Measurements from ENCODE around the gene EN1.
A peak's percentile ranks its signal among the peaks of the same experiment; 100 is the strongest.

The EN1 gene

GRCh38 chr2:118864207-118864606 is 16.8 kb upstream of the EN1 start:
- Histone ChIP-seq H3K79me1 (ENCODE audit: low read length) (no peaks in the 10 kb centered on the region), H2AK5ac (ENCODE audit: low read length) (no peak overlapping the region), H3K79me2 (ENCODE audit: control insufficient read depth, insufficient read depth, low read length) (no peaks in the 10 kb centered on the region), H2BK15ac (replicated peaks; ENCODE audit: low read depth) (no peak overlapping the region), H2BK120ac (ENCODE audit: low read depth, low read length) (no peak overlapping the region), H3K4ac (ENCODE audit: low read depth, low read length) (no peak overlapping the region), H3K18ac (ENCODE audit: low read length) (no peak overlapping the region), H3K9ac (ENCODE audit: low read length) (no peak overlapping the region), H4K5ac (ENCODE audit: low read length) (no peak overlapping the region), H3K4me3 (ENCODE audit: low read length) (no peak overlapping the region), H3K4me2 (ENCODE audit: low read length) (no peak overlapping the region), H3K4me1 (ENCODE audit: control insufficient read depth, low read depth, low read length) (no peaks in the 10 kb centered on the region), H3K27me3 (ENCODE audit: insufficient read depth, low read length, poor library complexity) (peaks cover 15% of the 10 kb centered on the region), H3K56ac (ENCODE audit: low read length) (no peak overlapping the region), H3K36me3 (ENCODE audit: control insufficient read depth, insufficient read depth, low read length) (no peaks in the 10 kb centered on the region), H3K27ac (ENCODE audit: low read depth, low read length) (no peak overlapping the region), H4K8ac (ENCODE audit: low read depth, low read length) (no peak overlapping the region), H3K23ac (ENCODE audit: low read length) (no peak overlapping the region), H2BK5ac (ENCODE audit: low read length) (no peak overlapping the region)
- WGBS (ENCODE audit: extremely low coverage, insufficient coverage, low lambda C conversion rate) = no CpG with 5 or more reads among the region's 13 CpGs
- no peak for DNase-seq

DNA sequence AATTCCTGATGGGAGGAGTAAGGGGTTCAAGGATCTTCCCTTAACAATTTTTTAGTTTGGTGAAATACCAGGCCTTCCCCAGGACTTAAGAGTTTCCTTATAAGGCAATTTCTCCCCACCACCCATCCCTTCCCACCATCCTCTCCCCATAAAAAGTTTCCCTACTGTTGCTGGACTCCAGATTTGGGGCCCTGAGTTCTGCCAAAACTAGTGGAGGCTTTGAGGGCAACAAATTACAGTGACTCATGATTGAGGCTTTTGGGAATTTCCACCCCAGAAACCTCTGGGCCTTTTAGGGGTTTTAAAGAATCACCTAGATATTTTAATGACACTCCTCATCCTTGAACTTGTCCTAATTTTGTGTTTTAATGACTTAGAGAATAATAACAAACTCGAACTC is 14.3 kb upstream of the EN1 start:
- Histone ChIP-seq H3K36me3 (ENCODE audit: control insufficient read depth, insufficient read depth, low read length) (no peaks in the 10 kb centered on the region), H2BK5ac (ENCODE audit: low read length) (no peak overlapping the region), H4K8ac (ENCODE audit: low read depth, low read length) (no peak overlapping the region), H3K79me1 (ENCODE audit: low read length) (no peaks in the 10 kb centered on the region), H3K9ac (ENCODE audit: low read length) (no peak overlapping the region), H3K4me1 (ENCODE audit: control insufficient read depth, low read depth, low read length) (no peaks in the 10 kb centered on the region), H3K4me2 (ENCODE audit: low read length) (no peak overlapping the region), H4K5ac (ENCODE audit: low read length) (no peak overlapping the region), H3K4ac (ENCODE audit: low read depth, low read length) (no peak overlapping the region), H3K27me3 (ENCODE audit: insufficient read depth, low read length, poor library complexity) (peaks cover 40% of the 10 kb centered on the region), H3K79me2 (ENCODE audit: control insufficient read depth, insufficient read depth, low read length) (no peaks in the 10 kb centered on the region), H2AK5ac (ENCODE audit: low read length) (no peak overlapping the region), H3K27ac (ENCODE audit: low read depth, low read length) (no peak overlapping the region), H3K4me3 (ENCODE audit: low read length) (no peak overlapping the region), H3K56ac (ENCODE audit: low read length) (no peak overlapping the region), H3K23ac (ENCODE audit: low read length) (no peak overlapping the region), H2BK15ac (replicated peaks; ENCODE audit: low read depth) (no peak overlapping the region), H3K18ac (ENCODE audit: low read length) (no peak overlapping the region), H2BK120ac (ENCODE audit: low read depth, low read length) (no peak overlapping the region)
- no CpG with 5 or more reads among the region's 1 CpG for WGBS (ENCODE audit: extremely low coverage, insufficient coverage, low lambda C conversion rate)
- no peak for DNase-seq

DNA sequence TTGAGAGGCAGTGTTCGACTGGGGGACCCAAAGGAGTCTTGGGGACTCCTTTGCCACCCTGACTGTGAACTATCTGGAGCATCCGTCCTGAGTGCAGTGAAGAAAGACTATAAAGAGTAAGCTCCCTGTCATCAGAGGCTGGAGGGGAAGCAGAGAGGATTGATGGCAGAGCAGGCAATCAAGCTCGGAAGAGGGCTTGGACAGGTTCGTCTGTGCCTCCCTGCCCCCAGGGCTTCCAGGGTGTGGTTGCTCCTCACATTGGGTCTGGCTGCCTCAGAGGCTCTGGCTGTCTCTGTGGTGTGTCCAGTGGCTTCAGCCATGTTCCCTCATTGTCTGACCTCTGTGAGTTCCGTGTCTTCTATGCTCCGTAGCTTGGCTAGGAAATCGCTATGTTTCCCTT is 13.8 kb upstream of the EN1 start:
- H2AK5ac ChIP-seq (ENCODE audit: low read length) = no peak overlapping the region
- H3K4ac ChIP-seq (ENCODE audit: low read depth, low read length) = no peak overlapping the region
- no peak overlapping the region for H3K18ac ChIP-seq (ENCODE audit: low read length)
- H3K27me3 ChIP-seq (ENCODE audit: insufficient read depth, low read length, poor library complexity) = peaks cover 45% of the 10 kb centered on the region
- H2BK5ac ChIP-seq (ENCODE audit: low read length) = no peak overlapping the region
- no peak for DNase-seq
- WGBS (ENCODE audit: extremely low coverage, insufficient coverage, low lambda C conversion rate) = no CpG with 5 or more reads among the region's 7 CpGs
- no peaks in the 10 kb centered on the region for H3K4me1 ChIP-seq (ENCODE audit: control insufficient read depth, low read depth, low read length)
- H3K79me1 ChIP-seq (ENCODE audit: low read length) = no peaks in the 10 kb centered on the region
- H3K27ac ChIP-seq (ENCODE audit: low read depth, low read length) = no peak overlapping the region
- H3K79me2 ChIP-seq (ENCODE audit: control insufficient read depth, insufficient read depth, low read length) = no peaks in the 10 kb centered on the region
- no peak overlapping the region for H4K5ac ChIP-seq (ENCODE audit: low read length)
- H3K4me2 ChIP-seq (ENCODE audit: low read length) = no peak overlapping the region
- H2BK15ac ChIP-seq (replicated peaks; ENCODE audit: low read depth) = no peak overlapping the region
- no peak overlapping the region for H3K4me3 ChIP-seq (ENCODE audit: low read length)
- H3K9ac ChIP-seq (ENCODE audit: low read length) = no peak overlapping the region
- no peak overlapping the region for H2BK120ac ChIP-seq (ENCODE audit: low read depth, low read length)
- H3K23ac ChIP-seq (ENCODE audit: low read length) = no peak overlapping the region
- no peak overlapping the region for H3K56ac ChIP-seq (ENCODE audit: low read length)
- no peak overlapping the region for H4K8ac ChIP-seq (ENCODE audit: low read depth, low read length)
- H3K36me3 ChIP-seq (ENCODE audit: control insufficient read depth, insufficient read depth, low read length) = no peaks in the 10 kb centered on the region

- WGBS (ENCODE audit: extremely low coverage, insufficient coverage, low lambda C conversion rate) = no CpG with 5 or more reads among the region's 5 CpGs
- Histone ChIP-seq H4K5ac (ENCODE audit: low read length) (no peak overlapping the region), H3K36me3 (ENCODE audit: control insufficient read depth, insufficient read depth, low read length) (no peaks in the 10 kb centered on the region), H3K4me3 (ENCODE audit: low read length) (no peak overlapping the region), H3K56ac (ENCODE audit: low read length) (no peak overlapping the region), H3K79me1 (ENCODE audit: low read length) (no peaks in the 10 kb centered on the region), H3K18ac (ENCODE audit: low read length) (no peak overlapping the region), H3K4me2 (ENCODE audit: low read length) (no peak overlapping the region), H2BK15ac (replicated peaks; ENCODE audit: low read depth) (no peak overlapping the region), H3K27me3 (ENCODE audit: insufficient read depth, low read length, poor library complexity) (peaks cover 48% of the 10 kb centered on the region), H4K8ac (ENCODE audit: low read depth, low read length) (no peak overlapping the region), H2AK5ac (ENCODE audit: low read length) (no peak overlapping the region), H3K9ac (ENCODE audit: low read length) (no peak overlapping the region), H3K4me1 (ENCODE audit: control insufficient read depth, low read depth, low read length) (no peaks in the 10 kb centered on the region), H3K4ac (ENCODE audit: low read depth, low read length) (no peak overlapping the region), H3K23ac (ENCODE audit: low read length) (no peak overlapping the region), H3K27ac (ENCODE audit: low read depth, low read length) (no peak overlapping the region), H3K79me2 (ENCODE audit: control insufficient read depth, insufficient read depth, low read length) (no peaks in the 10 kb centered on the region), H2BK5ac (ENCODE audit: low read length) (no peak overlapping the region), H2BK120ac (ENCODE audit: low read depth, low read length) (no peak overlapping the region)
- DNase-seq = peak; percentile 10
Observed at GRCh38 chr2:118860506-118860905, 13.1 kb upstream of the EN1 start.

DNA sequence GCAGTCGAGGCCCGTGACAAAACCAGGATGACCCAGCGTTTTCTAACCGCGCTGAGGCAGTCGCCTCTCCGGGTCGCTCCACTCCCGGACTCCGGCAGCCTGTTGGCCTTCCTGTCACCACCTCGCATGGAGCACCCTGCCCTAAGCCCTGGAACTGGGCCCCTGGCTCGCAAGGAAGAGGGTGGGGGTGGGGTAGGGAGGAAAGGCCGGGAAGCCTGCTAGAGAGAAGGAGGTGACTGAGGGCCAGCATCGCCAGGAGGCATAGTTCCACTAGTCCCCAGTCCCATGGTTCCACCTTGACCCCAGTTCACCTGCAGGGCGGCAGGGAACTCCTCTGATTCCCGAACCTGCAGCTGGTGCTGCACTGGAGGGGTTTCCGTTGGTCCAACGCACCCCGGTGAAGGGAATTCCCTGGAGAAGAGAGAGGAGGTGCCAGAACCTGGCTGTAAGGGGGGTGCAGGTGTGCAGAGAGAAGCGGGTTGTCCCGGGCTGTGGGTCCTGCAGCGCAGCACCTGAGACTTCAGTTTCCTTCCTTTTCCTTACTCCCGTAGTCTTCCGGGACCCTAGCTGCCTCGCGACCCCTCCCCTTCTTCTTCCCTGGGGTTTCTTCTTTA is 11.8 kb upstream of the EN1 start:
- H3K27ac ChIP-seq (ENCODE audit: low read depth, low read length) = no peak overlapping the region
- DNase-seq = peak; percentile 26
- no peak overlapping the region for H2AK5ac ChIP-seq (ENCODE audit: low read length)
- H3K18ac ChIP-seq (ENCODE audit: low read length) = no peak overlapping the region
- H2BK120ac ChIP-seq (ENCODE audit: low read depth, low read length) = no peak overlapping the region
- no peak overlapping the region for H3K56ac ChIP-seq (ENCODE audit: low read length)
- H2BK15ac ChIP-seq (replicated peaks; ENCODE audit: low read depth) = no peak overlapping the region
- WGBS (ENCODE audit: extremely low coverage, insufficient coverage, low lambda C conversion rate) = no CpG with 5 or more reads among the region's 26 CpGs
- H4K8ac ChIP-seq (ENCODE audit: low read depth, low read length) = no peak overlapping the region
- peaks cover 55% of the 10 kb centered on the region for H3K27me3 ChIP-seq (ENCODE audit: insufficient read depth, low read length, poor library complexity)
- no peaks in the 10 kb centered on the region for H3K36me3 ChIP-seq (ENCODE audit: control insufficient read depth, insufficient read depth, low read length)
- H3K4me3 ChIP-seq (ENCODE audit: low read length) = no peak overlapping the region
- no peak overlapping the region for H4K5ac ChIP-seq (ENCODE audit: low read length)
- H3K23ac ChIP-seq (ENCODE audit: low read length) = no peak overlapping the region
- H2BK5ac ChIP-seq (ENCODE audit: low read length) = no peak overlapping the region
- H3K4me2 ChIP-seq (ENCODE audit: low read length) = no peak overlapping the region
- no peak overlapping the region for H3K4ac ChIP-seq (ENCODE audit: low read depth, low read length)
- no peaks in the 10 kb centered on the region for H3K4me1 ChIP-seq (ENCODE audit: control insufficient read depth, low read depth, low read length)
- H3K9ac ChIP-seq (ENCODE audit: low read length) = no peak overlapping the region
- no peaks in the 10 kb centered on the region for H3K79me2 ChIP-seq (ENCODE audit: control insufficient read depth, insufficient read depth, low read length)
- H3K79me1 ChIP-seq (ENCODE audit: low read length) = no peaks in the 10 kb centered on the region

DNA sequence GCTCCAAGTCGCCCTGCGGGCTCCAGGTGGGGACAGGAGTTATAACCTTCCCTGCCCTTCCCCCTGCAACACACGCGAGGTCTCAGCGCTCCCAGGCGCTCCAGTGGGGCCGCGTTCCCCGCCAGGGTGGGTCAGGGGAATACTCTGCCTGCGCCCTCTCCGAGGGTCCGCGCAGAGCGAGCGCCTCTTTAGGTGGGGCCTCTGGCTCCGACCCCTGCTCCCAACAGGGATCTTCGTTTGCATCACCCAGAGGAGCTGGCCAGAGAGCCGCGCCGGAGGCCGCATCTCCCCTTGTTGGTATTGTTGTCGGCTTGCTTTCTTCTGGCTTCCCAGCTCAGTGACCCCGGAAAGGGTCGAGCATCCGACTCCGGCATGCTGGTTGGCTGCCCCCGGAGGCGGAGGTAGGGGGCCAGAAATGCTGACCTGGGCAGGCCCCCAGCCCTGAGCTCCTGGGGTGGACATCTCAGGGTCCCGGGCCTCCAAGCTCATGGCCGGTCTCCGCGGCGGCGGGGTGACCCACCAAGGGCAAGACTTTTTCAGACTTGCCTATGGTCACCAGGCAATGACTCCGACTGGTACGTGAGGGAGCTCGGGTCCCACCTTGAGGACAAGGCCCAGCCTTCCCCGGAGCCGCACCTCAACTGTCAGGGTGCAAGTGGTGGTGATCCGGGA is 11.2 kb upstream of the EN1 start:
- peak; percentile 28 for DNase-seq
- WGBS (ENCODE audit: extremely low coverage, insufficient coverage, low lambda C conversion rate) = no CpG with 5 or more reads among the region's 40 CpGs
- H2BK5ac ChIP-seq (ENCODE audit: low read length) = no peak overlapping the region
- H3K56ac ChIP-seq (ENCODE audit: low read length) = no peak overlapping the region
- no peaks in the 10 kb centered on the region for H3K79me2 ChIP-seq (ENCODE audit: control insufficient read depth, insufficient read depth, low read length)
- H3K23ac ChIP-seq (ENCODE audit: low read length) = peak overlapping the region; percentile 67
- H3K36me3 ChIP-seq (ENCODE audit: control insufficient read depth, insufficient read depth, low read length) = no peaks in the 10 kb centered on the region
- H3K18ac ChIP-seq (ENCODE audit: low read length) = no peak overlapping the region
- peaks cover 2% of the 10 kb centered on the region for H3K4me1 ChIP-seq (ENCODE audit: control insufficient read depth, low read depth, low read length)
- no peaks in the 10 kb centered on the region for H3K79me1 ChIP-seq (ENCODE audit: low read length)
- H2BK15ac ChIP-seq (replicated peaks; ENCODE audit: low read depth) = no peak overlapping the region
- no peak overlapping the region for H4K8ac ChIP-seq (ENCODE audit: low read depth, low read length)
- no peak overlapping the region for H3K27ac ChIP-seq (ENCODE audit: low read depth, low read length)
- H3K9ac ChIP-seq (ENCODE audit: low read length) = no peak overlapping the region
- peaks cover 62% of the 10 kb centered on the region for H3K27me3 ChIP-seq (ENCODE audit: insufficient read depth, low read length, poor library complexity)
- no peak overlapping the region for H4K5ac ChIP-seq (ENCODE audit: low read length)
- H3K4me2 ChIP-seq (ENCODE audit: low read length) = peak overlapping the region; percentile 3
- no peak overlapping the region for H3K4ac ChIP-seq (ENCODE audit: low read depth, low read length)
- H2BK120ac ChIP-seq (ENCODE audit: low read depth, low read length) = no peak overlapping the region
- no peak overlapping the region for H2AK5ac ChIP-seq (ENCODE audit: low read length)
- H3K4me3 ChIP-seq (ENCODE audit: low read length) = no peak overlapping the region
